ENCODE data around the gene KRTAP5-6.

- TF ChIP-seq CTCF (IDR thresholded peaks at IDR 0.05 in 4 of 5, conservative IDR thresholded peaks at IDR 0.05 in 1 of 5) (no peak), POLR2A (IDR thresholded peaks at IDR 0.05) (no peak)
Measured at GRCh38 chr11:1738380-1738779, 41.4 kb downstream of the KRTAP5-6 start.

All from gastrocnemius medialis (tissue), 4 donors.